Mucosa of descending colon (tissue), 3 donors: ENCODE data around the gene CTCFL. TPM values are rescaled to one million over a fixed set of nuclear protein-coding genes. Genes with fewer than 3 reads are reported as not detected.

ENCODE experiments used
- ATAC-seq: fragments of 200-7000 bp; cut with Tn5 transposase; one replicate; pipeline ENCODE4 v1.9.1; 2020; ENCODE audit warnings: mild to moderate bottlenecking, moderate library complexity
- DNase-seq, 3 donors: peaks; one replicate each; pipeline ENCODE4 v3.0.0-alpha.2; 2020
- H3K36me3 ChIP-seq: fragments of 200-600 bp; one replicate; pipeline ENCODE4 v1.8.0; 2021; ENCODE audit warnings: low read depth, mild to moderate bottlenecking
- H3K4me1 ChIP-seq: fragments of 200-600 bp; one replicate; pipeline ENCODE4 v1.8.0; 2021; ENCODE audit warnings: low read depth, mild to moderate bottlenecking
- H3K4me3 ChIP-seq: fragments of 200-600 bp; one replicate; pipeline ENCODE4 v1.8.0; 2021; ENCODE audit warnings: mild to moderate bottlenecking
- H3K9me3 ChIP-seq: fragments of 200-600 bp; one replicate; pipeline ENCODE4 v1.8.0; 2021; ENCODE audit warnings: mild to moderate bottlenecking
- CTCF ChIP-seq: fragments of 200-600 bp; IDR thresholded peaks from one replicate; pipeline ENCODE4 v1.8.0; 2022; ENCODE audit warnings: antibody characterized with exemption, mild to moderate bottlenecking
- intact Hi-C, 2 donors: fragments of 100-400 bp; cut with DNase I in 1 of 2; cut with micrococcal nuclease in 1 of 2; formaldehyde crosslinking; loops; one replicate each; pipeline versions ENCODE4 v1.11.0 to v1.11.1; 2022; cut with DNase I, micrococcal nuclease
- total RNA-seq, 3 donors: library from RNA; stranded (reverse); fragmentation: NEBNext Ultra II Directional in 2 of 3; extraction: Animal tissue kit (Norgen Biotek cat#: 25700) in 2 of 3; gene quantifications; one replicate each; pipeline versions ENCODE4 v1.2.1 to v1.2.4, GENCODE V29; 2021 to 2023
- donor health status: DM: no; HTN: no; CAD: no; lungs with moderate emphysema.
- donor health status: DM: no; HTN: no; CAD: no.
- donor health status: DM: no; HTN: yes; CAD: no.

CTCFL gene
- total RNA-seq, 3 donors from 2014 or later, result not detected

- TF ChIP-seq CTCF, result no peak
- ATAC-seq (no peak), DNase-seq (no peak)
- no peak overlapping the region for H3K4me3 ChIP-seq
- no peaks in the 10 kb centered on the region for H3K9me3 ChIP-seq
- no peaks in the 10 kb centered on the region for H3K4me1 ChIP-seq
- intact Hi-C loops, result no loop called here
- no peaks in the 10 kb centered on the region for H3K36me3 ChIP-seq
Observed at GRCh38 chr20:57484772-57485171, 40.2 kb downstream of the CTCFL start.

GRCh38 chr20:57483287-57484050 lies 41.5 kb downstream of the CTCFL start:
- intact Hi-C loops, result no loop called here
- no peaks in the 10 kb centered on the region for H3K36me3 ChIP-seq
- no peak for TF ChIP-seq CTCF
- no peaks in the 10 kb centered on the region for H3K9me3 ChIP-seq
- DNase-seq, result no peak
- ATAC-seq, result no peak
- no peak overlapping the region for H3K4me3 ChIP-seq
- H3K4me1 ChIP-seq, result no peaks in the 10 kb centered on the region

- Histone ChIP-seq H3K4me3 (no peak overlapping the region), H3K36me3 (no peaks in the 10 kb centered on the region)
- no peak for ATAC-seq
Observed at GRCh38 chr20:57482796-57483195, 42.1 kb downstream of the CTCFL start.

GRCh38 chr20:57482148-57482547 lies 42.8 kb downstream of the CTCFL start:
- ATAC-seq (no peak), DNase-seq (no peak)
- intact Hi-C loops, result no loop called here
- Histone ChIP-seq H3K36me3 (no peaks in the 10 kb centered on the region), H3K9me3 (no peaks in the 10 kb centered on the region), H3K4me1 (no peaks in the 10 kb centered on the region), H3K4me3 (no peak overlapping the region)
- no peak for TF ChIP-seq CTCF

More at GRCh38 chr20:57482796-57483195, 42.1 kb downstream of the CTCFL start:
- intact Hi-C loops, result no loop called here
- no peak for TF ChIP-seq CTCF
- DNase-seq, result no peak
- Histone ChIP-seq H3K4me1 (no peaks in the 10 kb centered on the region), H3K9me3 (no peaks in the 10 kb centered on the region)

- Histone ChIP-seq H3K4me1 (no peaks in the 10 kb centered on the region), H3K9me3 (no peaks in the 10 kb centered on the region), H3K36me3 (no peaks in the 10 kb centered on the region), H3K4me3 (no peak overlapping the region)
- TF ChIP-seq CTCF, result no peak
- no peak for DNase-seq
- peak; percentile 23 for ATAC-seq
- intact Hi-C loops, result no loop called here
Observed at GRCh38 chr20:57481281-57481711, 43.6 kb downstream of the CTCFL start.
